Measurements from ENCODE around the gene ZFYVE27. TPM values are rescaled to one million over a fixed set of nuclear protein-coding genes. Genes with fewer than 3 reads are reported as not detected.

Gene ZFYVE27
- total RNA-seq, 1 donor from 2014 or later: 13.7 TPM

Other genes starting within 250 kb of the ZFYVE27 start
- 38.4 TPM for gene MMS19, start 238.7 kb upstream of the ZFYVE27 start, total RNA-seq
- 28.1 TPM for gene UBTD1, start 238.2 kb upstream of the ZFYVE27 start, total RNA-seq
- 318 TPM for gene ANKRD2, start 164.3 kb upstream of the ZFYVE27 start, total RNA-seq
- gene HOGA1, start 152.7 kb upstream of the ZFYVE27 start, total RNA-seq: 11.9 TPM
- 0.35 TPM for gene C10orf62, start 147.4 kb upstream of the ZFYVE27 start, total RNA-seq
- gene MORN4, start 103.6 kb upstream of the ZFYVE27 start, total RNA-seq: 8.7 TPM
- gene PI4K2A, start 96.5 kb upstream of the ZFYVE27 start, total RNA-seq: 10.2 TPM
- gene AVPI1, start 49.9 kb upstream of the ZFYVE27 start, total RNA-seq: 8.9 TPM
- 7.1 TPM for gene MARVELD1, start 23.4 kb upstream of the ZFYVE27 start, total RNA-seq
- 1.3 TPM for gene SFRP5, start 34.9 kb downstream of the ZFYVE27 start, total RNA-seq
- not detected for gene GOLGA7B, start 112.7 kb downstream of the ZFYVE27 start, total RNA-seq